HG02943 (cell line): Measurements from ENCODE around the gene RPP14.
"Not testable (repeated sequence)": the region's sequence is repeated elsewhere in the genome, so short reads cannot be mapped to it uniquely, and the experiment has no call there.

Source experiments
- ATAC-seq: cut with Tn5 transposase; IDR thresholded peaks from one replicate; pipeline ENCODE4 v1.9.1; 2021; ENCODE audit warnings: mild to moderate bottlenecking, low read depth, moderate library complexity; ENCODE audit not compliant: unreplicated experiment

Gene RPP14

GRCh38 chr3:58290446-58290845 is 15.6 kb upstream of the RPP14 start:
- ATAC-seq: not testable (repeated sequence)

- ATAC-seq: no peak
Measured at GRCh38 chr3:58291671-58292338, 14.2 kb upstream of the RPP14 start.

- no peak for ATAC-seq
Measured at GRCh38 chr3:58292866-58293265, 13.2 kb upstream of the RPP14 start.

GRCh38 chr3:58293516-58293915 is 12.5 kb upstream of the RPP14 start:
- ATAC-seq: no peak

- ATAC-seq: no peak
Measured at GRCh38 chr3:58296269-58296668, 9.8 kb upstream of the RPP14 start.

GRCh38 chr3:58296843-58297242 is 9.2 kb upstream of the RPP14 start:
- ATAC-seq: no peak

- ATAC-seq: no peak
Measured at GRCh38 chr3:58298190-58298589, 7.9 kb upstream of the RPP14 start.

- no peak for ATAC-seq
Measured at GRCh38 chr3:58299075-58299474, 7.0 kb upstream of the RPP14 start.

- no peak for ATAC-seq
Measured at GRCh38 chr3:58299839-58300516, 6.1 kb upstream of the RPP14 start.

GRCh38 chr3:58307639-58308215 is 1.7 kb downstream of the RPP14 start:
- ATAC-seq: no peak

GRCh38 chr3:58308728-58309127 is 2.7 kb downstream of the RPP14 start:
- ATAC-seq: no peak

- ATAC-seq: no peak
Measured at GRCh38 chr3:58317811-58318210, 11.8 kb downstream of the RPP14 start.

GRCh38 chr3:58321791-58322190 is 15.7 kb downstream of the RPP14 start:
- ATAC-seq: no peak

- no peak for ATAC-seq
Measured at GRCh38 chr3:58322793-58323192, 16.7 kb downstream of the RPP14 start.

- no peak for ATAC-seq
Measured at GRCh38 chr3:58323529-58324390, 17.7 kb downstream of the RPP14 start.

GRCh38 chr3:58324391-58325390 is 18.6 kb downstream of the RPP14 start:
- no peak for ATAC-seq

- ATAC-seq: no peak
Measured at GRCh38 chr3:58325525-58325992, 19.5 kb downstream of the RPP14 start.

GRCh38 chr3:58326267-58326900 is 20.3 kb downstream of the RPP14 start:
- ATAC-seq: no peak
